ENCODE measurements around the gene TRNT1. TPM values are rescaled to one million over a fixed set of nuclear protein-coding genes. Genes with fewer than 3 reads are reported as not detected.

Gene TRNT1
- total RNA-seq, 4 donors from 2014 or later = 15.1 to 29.2 (median 17.6) TPM

GRCh38 chr3:3086239-3086638 lies 40.5 kb upstream of the TRNT1 start:
- TF ChIP-seq CTCF (IDR thresholded peaks at IDR 0.05; ENCODE audit: low read depth) = no peak

GRCh38 chr3:3087279-3087678 lies 39.5 kb upstream of the TRNT1 start:
- TF ChIP-seq CTCF (IDR thresholded peaks at IDR 0.05; ENCODE audit: low read depth) = no peak

GRCh38 chr3:3087716-3088465 lies 38.8 kb upstream of the TRNT1 start:
- no peak for TF ChIP-seq CTCF (IDR thresholded peaks at IDR 0.05; ENCODE audit: low read depth)

- TF ChIP-seq CTCF (IDR thresholded peaks at IDR 0.05; ENCODE audit: low read depth) = no peak
These were observed 37.7 kb upstream of the TRNT1 start for GRCh38 chr3:3089017-3089416.

GRCh38 chr3:3097958-3098357 lies 28.8 kb upstream of the TRNT1 start:
- no peak for TF ChIP-seq CTCF (IDR thresholded peaks at IDR 0.05; ENCODE audit: low read depth)

GRCh38 chr3:3101660-3102458 lies 24.9 kb upstream of the TRNT1 start:
- no peak for TF ChIP-seq CTCF (IDR thresholded peaks at IDR 0.05; ENCODE audit: low read depth)

- TF ChIP-seq CTCF (IDR thresholded peaks at IDR 0.05; ENCODE audit: low read depth) = no peak
These were observed 24.0 kb upstream of the TRNT1 start for GRCh38 chr3:3102751-3103150.

Data from subcutaneous adipose tissue (tissue), 4 donors.